Measurements from ENCODE around the gene SOX10. TPM values are rescaled to one million over a fixed set of nuclear protein-coding genes. Genes with fewer than 3 reads are reported as not detected.

SOX10 gene
- not detected for total RNA-seq
- 0.05 TPM for polyA plus RNA-seq (2013, experiment 1 of 2)
- polyA plus RNA-seq (2013, experiment 2 of 2), result 0.19 TPM
- total RNA-seq, result 0 to 0.14 (median 0) reads per million in 172 experiments

GRCh38 chr22:37983860-37984791 is at the start of gene SOX10:
Gene SOX10, minus strand, starts transcription at chr22:37984555. Its CDS starts 771 bp downstream, at chr22:37983784.
- Histone ChIP-seq H3K27ac (ENCODE audit: low read depth in 1 of 2, low read length in 2 of 2) (no peak within 1 kb of the TSS), H3K9me3 (ENCODE audit: control insufficient read depth in 1 of 2, insufficient read depth in 1 of 2, low read length in 2 of 2) (peaks cover 0 to 4% of the 10 kb centered on the region in 2 experiments), H3K4me1 (ENCODE audit: insufficient read depth, low read length) (no peaks in the 10 kb centered on the region), H3K36me3 (ENCODE audit: insufficient read depth, low read length) (no peaks in the 10 kb centered on the region), H3K4me3 (ENCODE audit: low read length) (no peak within 1 kb of the TSS), H3K27me3 (ENCODE audit: control insufficient read depth in 1 of 2, insufficient read depth in 2 of 2, low read length in 2 of 2) (no peaks in the 10 kb centered on the region)
- Mint-ChIP-seq H3K9me3 (no peaks in the 10 kb centered on the region), H3K4me3 (no peak within 1 kb of the TSS), H3K27me3 (no peaks in the 10 kb centered on the region), H3K27ac (no peak within 1 kb of the TSS), H3K36me3 (ENCODE audit: low read depth) (peaks cover 7% of the 10 kb centered on the region), H3K4me1 (ENCODE audit: low read depth) (no peaks in the 10 kb centered on the region)
- POLR2A ChIA-PET, result interaction anchor here (0.6 kb wide), 1 partner anchor 41 kb away, joined by 3 read pairs; no protein-coding TSS in a partner anchor
- intact Hi-C loops (cut with DNase I, micrococcal nuclease), result no loop called here
- ATAC-seq (ENCODE audit: poor library complexity) (no peak), DNase-seq (no peak)
- CTCF ChIA-PET, result no interaction called here
- no peak for TF ChIP-seq CTCF (IDR thresholded peaks at IDR 0.05)

- H3K27ac Mint-ChIP-seq, result no peak overlapping the region
- Histone ChIP-seq H3K27ac (ENCODE audit: low read depth in 1 of 2, low read length in 2 of 2) (no peak overlapping the region), H3K27me3 (ENCODE audit: control insufficient read depth in 1 of 2, insufficient read depth in 2 of 2, low read length in 2 of 2) (no peaks in the 10 kb centered on the region), H3K36me3 (ENCODE audit: insufficient read depth, low read length) (no peaks in the 10 kb centered on the region), H3K4me1 (ENCODE audit: insufficient read depth, low read length) (no peaks in the 10 kb centered on the region), H3K9me3 (ENCODE audit: control insufficient read depth in 1 of 2, insufficient read depth in 1 of 2, low read length in 2 of 2) (no peaks in the 10 kb centered on the region), H3K4me3 (ENCODE audit: low read length) (no peak overlapping the region)
- ATAC-seq (ENCODE audit: poor library complexity) (no peak), DNase-seq (no peak)
- no peak overlapping the region for H3K4me3 Mint-ChIP-seq
- H3K9me3 Mint-ChIP-seq, result no peaks in the 10 kb centered on the region
- no peaks in the 10 kb centered on the region for H3K4me1 Mint-ChIP-seq (ENCODE audit: low read depth)
- intact Hi-C loops (cut with DNase I, micrococcal nuclease), result no loop called here
- ChIA-PET POLR2A (no interaction called here), CTCF (no interaction called here)
- no peak for TF ChIP-seq CTCF (IDR thresholded peaks at IDR 0.05)
- H3K36me3 Mint-ChIP-seq (ENCODE audit: low read depth), result no peaks in the 10 kb centered on the region
- H3K27me3 Mint-ChIP-seq, result no peaks in the 10 kb centered on the region
Observed at GRCh38 chr22:38033522-38034277, 49.3 kb upstream of the SOX10 start.

DNA sequence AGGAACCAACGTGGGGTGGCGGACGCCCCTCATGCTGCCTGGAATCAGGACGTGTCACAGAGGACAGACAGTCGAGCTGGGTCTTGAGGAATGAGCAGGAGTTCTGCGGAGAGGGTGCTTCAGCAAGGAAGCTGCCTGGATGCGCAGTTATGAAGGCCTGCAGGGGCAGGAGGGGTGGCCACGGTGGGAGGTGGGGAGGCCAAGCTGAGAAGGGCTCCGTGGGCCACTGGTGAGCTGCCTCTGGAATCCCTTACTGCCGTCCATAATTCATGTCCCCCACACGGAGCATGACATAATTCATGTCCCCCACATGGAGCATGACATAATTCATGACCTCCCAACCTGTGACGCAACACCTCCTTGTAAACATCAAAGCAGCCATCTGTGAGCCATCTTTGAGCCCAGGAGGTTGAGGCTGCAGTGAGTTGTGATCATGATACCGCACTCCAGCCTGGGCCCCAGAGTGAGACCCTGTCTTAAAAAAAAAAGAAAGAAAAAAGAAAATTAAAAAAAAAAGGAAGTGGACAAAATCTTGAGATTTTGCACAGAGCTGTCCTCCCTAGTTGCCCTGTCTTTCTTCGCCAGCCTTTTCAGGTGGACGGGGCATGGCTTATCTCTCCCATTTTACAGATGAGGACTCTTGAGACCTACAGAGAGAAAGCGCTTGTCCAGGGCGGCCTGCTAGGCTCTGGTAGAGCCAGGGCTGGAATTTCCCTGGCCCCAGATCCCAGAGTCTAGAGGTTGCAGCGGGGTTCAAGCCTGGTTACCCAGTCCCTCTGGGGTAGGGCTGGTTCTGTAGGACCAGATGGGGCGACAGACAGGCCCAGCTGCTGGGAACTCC is 48.5 kb upstream of the SOX10 start:
- Mint-ChIP-seq H3K36me3 (ENCODE audit: low read depth) (no peaks in the 10 kb centered on the region), H3K4me3 (no peak overlapping the region), H3K27me3 (no peaks in the 10 kb centered on the region), H3K27ac (no peak overlapping the region), H3K4me1 (ENCODE audit: low read depth) (no peaks in the 10 kb centered on the region), H3K9me3 (no peaks in the 10 kb centered on the region)
- POLR2A ChIA-PET, result no interaction called here
- no peak for TF ChIP-seq CTCF (IDR thresholded peaks at IDR 0.05)
- Histone ChIP-seq H3K27me3 (ENCODE audit: control insufficient read depth in 1 of 2, insufficient read depth in 2 of 2, low read length in 2 of 2) (no peaks in the 10 kb centered on the region), H3K4me3 (ENCODE audit: low read length) (no peak overlapping the region), H3K36me3 (ENCODE audit: insufficient read depth, low read length) (no peaks in the 10 kb centered on the region), H3K4me1 (ENCODE audit: insufficient read depth, low read length) (no peaks in the 10 kb centered on the region), H3K9me3 (ENCODE audit: control insufficient read depth in 1 of 2, insufficient read depth in 1 of 2, low read length in 2 of 2) (no peaks in the 10 kb centered on the region), H3K27ac (ENCODE audit: low read depth in 1 of 2, low read length in 2 of 2) (no peak overlapping the region)
- DNase-seq (no peak), ATAC-seq (ENCODE audit: poor library complexity) (no peak)
- CTCF ChIA-PET, result no interaction called here
- intact Hi-C loops (cut with DNase I, micrococcal nuclease), result no loop called here
